HCT116 (cell line): ENCODE results near the gene PLPPR3. TPM values are rescaled to one million over a fixed set of nuclear protein-coding genes. Genes with fewer than 3 reads are reported as not detected.

Source experiments
- ATAC-seq: fragments of 200-7000 bp; cut with Tn5 transposase; 2 replicates; pipeline ENCODE4 v1.9.1; 2020; ENCODE audit warnings: mild to moderate bottlenecking, moderate library complexity
- BruUV-seq: library from RNA; stranded (reverse); fragments of 400-500 nt; replicated peaks from 2 replicates; lab custom pipeline; 2021; lab: Mats Ljungman, UMichigan
- CTCF ChIA-PET: fragments of 300-600 bp; sonication (Branson Sonifier 250); formaldehyde crosslinking; loops from one replicate; lab custom pipeline; 2021; ENCODE audit warnings: antibody characterized with exemption; lab: Charles Lee
- POLR2A ChIA-PET: fragments of 300-600, 350-600 bp; sonication (Branson Sonifier 250); formaldehyde crosslinking; loops from one replicate; lab custom pipeline; 2021; ENCODE audit warnings: antibody characterized with exemption; lab: Charles Lee
- RAD21 ChIA-PET, 2 experiments: fragments of 300-600 bp; sonication (Branson Sonifier 250); formaldehyde crosslinking; loops; one replicate each; lab custom pipeline; 2023; ENCODE audit warnings: low total read pairs in 2 of 2; ENCODE audit not compliant: uncharacterized antibody in 2 of 2, unreplicated experiment in 2 of 2, low non-redundant PET in 1 of 2; lab: Charles Lee
- DNase-seq: peaks from one replicate; pipeline ENCODE4 v3.0.0-alpha.2; 2010; ENCODE audit warnings: low read depth, low spot score
- H2AFZ ChIP-seq: fragments of 200-600 bp; shearing (Covaris generic), sonication (generic); 2 replicates; pipeline ENCODE4 v1.6.1; 2017; ENCODE audit warnings: low read depth, mixed run types, mixed read lengths, antibody characterized with exemption, low read length; ENCODE audit not compliant: poor library complexity, severe bottlenecking
- H3K27ac ChIP-seq: 2 replicates; pipeline ENCODE4 v1.5.1; 2012; ENCODE audit warnings: low read depth, low read length
- H3K27me3 ChIP-seq: fragments of 200-600 bp; sonication (generic); 2 replicates; pipeline ENCODE4 v1.6.1; 2016; ENCODE audit warnings: mixed run types, low read length, mixed read lengths; ENCODE audit not compliant: insufficient read depth
- H3K36me3 ChIP-seq, 2 experiments: fragments of 200-500 bp in 1 of 2; fragments of 200-600 bp in 1 of 2; sonication (Bioruptor generic) in 1 of 2; sonication (generic) in 1 of 2; 2 replicates each; pipeline versions ENCODE4 v1.5.1 to v1.6.1; 2014 to 2016; ENCODE audit warnings: low read length in 2 of 2, inconsistent platforms in 1 of 2, mixed read lengths in 1 of 2, mixed run types in 1 of 2; ENCODE audit not compliant: insufficient read depth in 2 of 2, control insufficient read depth in 1 of 2
- H3K4me1 ChIP-seq, 2 experiments: fragments of 200-600 bp in 1 of 2; sonication (generic) in 1 of 2; 2 replicates each; pipeline versions ENCODE4 v1.5.1 to v1.6.1; 2012 to 2017; ENCODE audit warnings: low read length in 2 of 2, inconsistent platforms in 1 of 2, mild to moderate bottlenecking in 1 of 2, mixed read lengths in 1 of 2, mixed run types in 1 of 2, moderate library complexity in 1 of 2; ENCODE audit not compliant: insufficient read depth in 2 of 2, control insufficient read depth in 1 of 2
- H3K4me2 ChIP-seq: fragments of 200-600 bp; sonication (generic); 2 replicates; pipeline ENCODE4 v1.6.1; 2017; ENCODE audit warnings: mixed run types, low read length, mixed read lengths
- H3K4me3 ChIP-seq, 2 experiments: fragments of 200-600 bp in 1 of 2; sonication (generic) in 1 of 2; replicated peaks in 1 of 2; 2 replicates each; pipeline ENCODE4 v1.5.1; 2011 to 2016; ENCODE audit warnings: low read length in 2 of 2, control low read depth in 1 of 2, low read depth in 1 of 2, mild to moderate bottlenecking in 1 of 2, mixed read lengths in 1 of 2, mixed run types in 1 of 2
- H3K79me2 ChIP-seq: fragments of 200-600 bp; sonication (generic); 2 replicates; pipeline ENCODE4 v1.6.1; 2017; ENCODE audit warnings: mild to moderate bottlenecking, mixed run types, low read length, moderate library complexity, mixed read lengths; ENCODE audit not compliant: insufficient read depth
- H3K9ac ChIP-seq: fragments of 200-600 bp; sonication (generic); 2 replicates; pipeline ENCODE4 v1.6.1; 2016; ENCODE audit warnings: low read length, mixed read lengths
- H3K9me2 ChIP-seq: fragments of 200-600 bp; sonication (generic), shearing (Covaris generic); 2 replicates; pipeline ENCODE4 v1.6.1; 2017; ENCODE audit warnings: mixed run types, mild to moderate bottlenecking, moderate library complexity; ENCODE audit not compliant: insufficient read depth
- H3K9me3 ChIP-seq, 2 experiments: fragments of 200-500 bp in 1 of 2; fragments of 200-600 bp in 1 of 2; sonication (Bioruptor generic) in 1 of 2; sonication (generic) in 1 of 2; 2 replicates each; pipeline ENCODE4 v1.6.1; 2014 to 2017; ENCODE audit warnings: low read length in 2 of 2, mixed read lengths in 2 of 2, inconsistent platforms in 1 of 2, low read depth in 1 of 2, mild to moderate bottlenecking in 1 of 2, mixed run types in 1 of 2, moderate library complexity in 1 of 2; ENCODE audit not compliant: control insufficient read depth in 1 of 2, insufficient read depth in 1 of 2
- H4K20me1 ChIP-seq: fragments of 200-600 bp; sonication (generic), shearing (Covaris generic); 2 replicates; pipeline ENCODE4 v1.6.1; 2017; ENCODE audit warnings: mixed run types, mild to moderate bottlenecking, moderate library complexity; ENCODE audit not compliant: insufficient read depth
- POLR2A ChIP-seq: IDR thresholded peaks from 2 replicates; pipeline ENCODE4 v1.7.0; 2011; ENCODE audit warnings: borderline replicate concordance; ENCODE audit not compliant: insufficient read depth, insufficient read length; ENCODE audit errors: extremely low read depth
- POLR2AphosphoS5 ChIP-seq: IDR thresholded peaks from 2 replicates; pipeline ENCODE4 v1.6.1; 2011; ENCODE audit warnings: mild to moderate bottlenecking, low read depth, low read length, moderate library complexity
- ZNF274 ChIP-seq: fragments of 200-500 bp; sonication (Bioruptor generic); IDR thresholded peaks from 2 replicates; pipeline ENCODE4 v1.6.1; 2014; ENCODE audit warnings: mild to moderate bottlenecking, low read depth, low read length, inconsistent platforms
- intact Hi-C: fragments of 100-400 bp; cut with micrococcal nuclease; formaldehyde crosslinking; loops from 2 replicates; pipeline ENCODE4 v1.10.0; 2022
- total RNA-seq: library from RNA; stranded (reverse); gene quantifications from one replicate; pipeline ENCODE4 v1.2.1, GENCODE V29; 2021; ENCODE audit not compliant: unreplicated experiment
- TF ChIP-seq, protein P1 (sequence below): IDR thresholded peaks from 2 replicates; pipeline ENCODE4 v1.6.1; 2011; ENCODE audit warnings: mild to moderate bottlenecking, low read length, moderate library complexity; ENCODE audit not compliant: insufficient replicate concordance; ENCODE audit errors: extremely low read depth

The PLPPR3 gene
- total RNA-seq, 1 experiment from 2014 or later, result 0.27 TPM

DNA sequence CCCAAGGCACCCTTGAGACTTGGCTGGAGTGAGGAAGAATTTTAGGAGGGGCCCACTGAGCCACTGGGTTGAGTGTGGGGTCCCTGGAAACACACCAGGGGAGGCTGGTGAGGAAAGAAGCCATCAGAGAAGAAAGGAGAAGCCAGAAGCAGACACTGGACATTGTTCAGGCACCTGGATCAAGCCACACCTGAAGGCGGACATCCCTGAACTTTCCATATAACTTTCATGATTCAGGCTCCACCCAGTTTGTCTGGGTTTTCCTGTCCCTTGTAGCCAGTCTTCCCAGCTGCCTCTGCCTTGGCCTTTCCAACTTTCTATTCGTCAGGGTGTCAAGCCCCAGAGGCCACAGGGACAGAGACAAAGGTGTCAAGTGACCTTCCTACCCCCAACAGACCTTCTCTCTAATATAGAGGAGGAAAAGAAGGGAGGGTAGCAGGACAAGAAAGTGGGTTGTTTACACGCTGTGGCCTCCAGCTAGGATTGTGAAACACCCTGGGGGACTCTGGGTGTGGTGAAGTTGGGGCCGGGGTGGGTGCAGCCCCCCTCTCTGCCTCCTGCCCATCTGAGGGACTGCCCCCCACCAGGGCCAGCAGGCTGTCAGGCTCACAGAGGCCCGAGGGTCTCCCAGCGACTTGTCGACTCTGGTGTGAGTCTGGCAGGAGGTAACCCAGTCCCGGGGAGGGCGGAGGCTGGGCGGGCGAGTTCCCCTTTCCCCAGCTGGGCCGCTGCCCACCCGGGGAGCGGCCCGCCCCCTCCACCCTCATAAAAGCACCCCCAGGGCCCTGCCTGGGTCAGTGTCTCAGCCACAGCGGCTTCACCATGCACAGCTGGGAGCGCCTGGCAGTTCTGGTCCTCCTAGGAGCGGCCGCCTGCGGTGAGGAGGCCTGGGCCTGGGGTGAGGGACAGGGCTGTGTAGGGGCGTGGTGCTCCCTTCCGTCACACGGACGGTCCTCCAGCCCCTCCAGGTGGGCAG is 37.4 kb upstream of the PLPPR3 start, which contains the start of gene CFD:
Gene CFD (plus strand): TSS at position 797 of the 976 bp plus-strand sequence. CDS start 26 bp downstream, at position 823.
- no TSS peak for BruUV-seq
- peak within 1 kb of the TSS; percentile 96 for H3K27ac ChIP-seq
- DNase-seq (no peak), ATAC-seq (no peak)
- RAD21 ChIA-PET, result interaction anchor here in 1 of 2 experiments (0.7 kb wide), 1 partner anchor 9 kb away, joined by 3 read pairs; no protein-coding TSS in a partner anchor
- no peaks in the 10 kb centered on the region for H3K9me3 ChIP-seq
- POLR2A ChIA-PET, result interaction anchor here (1.4 kb wide), 1 partner anchor 9 kb away, joined by 4 read pairs; no protein-coding TSS in a partner anchor
- H3K4me1 ChIP-seq, result peaks cover 14 to 32% of the 10 kb centered on the region in 2 experiments
- peak within 1 kb of the TSS; percentile 88 for H3K4me2 ChIP-seq
- H3K9ac ChIP-seq, result peak within 1 kb of the TSS; percentile 83
- H3K36me3 ChIP-seq, result no peaks in the 10 kb centered on the region; a peak in 1 of 4 replicates
- CTCF ChIA-PET, result interaction anchor here (1.1 kb wide), 1 partner anchor 88 kb away, joined by 3 read pairs; no protein-coding TSS in a partner anchor
- TF ChIP-seq ZNF274 (no peak), POLR2A (no peak), POLR2AphosphoS5 (0 out of 2 replicates have a peak, but pooled peaks have one; percentile 19)
- TF ChIP-seq, protein P1, sequence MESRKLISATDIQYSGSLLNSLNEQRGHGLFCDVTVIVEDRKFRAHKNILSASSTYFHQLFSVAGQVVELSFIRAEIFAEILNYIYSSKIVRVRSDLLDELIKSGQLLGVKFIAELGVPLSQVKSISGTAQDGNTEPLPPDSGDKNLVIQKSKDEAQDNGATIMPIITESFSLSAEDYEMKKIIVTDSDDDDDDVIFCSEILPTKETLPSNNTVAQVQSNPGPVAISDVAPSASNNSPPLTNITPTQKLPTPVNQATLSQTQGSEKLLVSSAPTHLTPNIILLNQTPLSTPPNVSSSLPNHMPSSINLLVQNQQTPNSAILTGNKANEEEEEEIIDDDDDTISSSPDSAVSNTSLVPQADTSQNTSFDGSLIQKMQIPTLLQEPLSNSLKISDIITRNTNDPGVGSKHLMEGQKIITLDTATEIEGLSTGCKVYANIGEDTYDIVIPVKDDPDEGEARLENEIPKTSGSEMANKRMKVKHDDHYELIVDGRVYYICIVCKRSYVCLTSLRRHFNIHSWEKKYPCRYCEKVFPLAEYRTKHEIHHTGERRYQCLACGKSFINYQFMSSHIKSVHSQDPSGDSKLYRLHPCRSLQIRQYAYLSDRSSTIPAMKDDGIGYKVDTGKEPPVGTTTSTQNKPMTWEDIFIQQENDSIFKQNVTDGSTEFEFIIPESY, result no peak
- peak within 1 kb of the TSS; percentile 71 to 78 for H3K4me3 ChIP-seq
- no peaks in the 10 kb centered on the region for H3K27me3 ChIP-seq
- no peaks in the 10 kb centered on the region for H3K79me2 ChIP-seq
- no peaks in the 10 kb centered on the region for H4K20me1 ChIP-seq
- H2AFZ ChIP-seq, result peak within 1 kb of the TSS; percentile 26
- intact Hi-C loops, result no loop called here
- no peaks in the 10 kb centered on the region for H3K9me2 ChIP-seq
